Muscle layer of colon (tissue), 2 donors: Measurements from ENCODE around the gene DNAJB6.
"Not testable (repeated sequence)": the region's sequence is repeated elsewhere in the genome, so short reads cannot be mapped to it uniquely, and the experiment has no call there.

Experiments
- H3K27ac ChIP-seq: one replicate; pipeline ENCODE4 v1.7.0; 2013; ENCODE audit warnings: low read depth, mild to moderate bottlenecking, low read length, moderate library complexity
- H3K27me3 ChIP-seq, 2 donors: one replicate each; pipeline ENCODE4 v1.7.0; 2013; ENCODE audit warnings: low read length in 2 of 2, mild to moderate bottlenecking in 2 of 2; ENCODE audit not compliant: insufficient read depth in 2 of 2, control insufficient read depth in 1 of 2
- H3K36me3 ChIP-seq: one replicate; pipeline ENCODE4 v1.7.0; 2013; ENCODE audit warnings: mild to moderate bottlenecking, low read length; ENCODE audit not compliant: insufficient read depth
- H3K4me1 ChIP-seq: one replicate; pipeline ENCODE4 v1.7.0; 2013; ENCODE audit warnings: mild to moderate bottlenecking, low read length; ENCODE audit not compliant: insufficient read depth
- H3K4me3 ChIP-seq, 2 donors: one replicate each; pipeline ENCODE4 v1.7.0; 2013; ENCODE audit warnings: low read length in 2 of 2, low read depth in 1 of 2, mild to moderate bottlenecking in 1 of 2, moderate library complexity in 1 of 2
- H3K9ac ChIP-seq: one replicate; pipeline ENCODE4 v1.7.0; 2013; ENCODE audit warnings: low read length
- H3K9me3 ChIP-seq: one replicate; pipeline ENCODE4 v1.7.0; 2013; ENCODE audit warnings: mild to moderate bottlenecking, low read length
- donor health status: abdominal sarcoma.
- donor health status: Adenocarcinoma of cecum.

The DNAJB6 gene

DNA sequence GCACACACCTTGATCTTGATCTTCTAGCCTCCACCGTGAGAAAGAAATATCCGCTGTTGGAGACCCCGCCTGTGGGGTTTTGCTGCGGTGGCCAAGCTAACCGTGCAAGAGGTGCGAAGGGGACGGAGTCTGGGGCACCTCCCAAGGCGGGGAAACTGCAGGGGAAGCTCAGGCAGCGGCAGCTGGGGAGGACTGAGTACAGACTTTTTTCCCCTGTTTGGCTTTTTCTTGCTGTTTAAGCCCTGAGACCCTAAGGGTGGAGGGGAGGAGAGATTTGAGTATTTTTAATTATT lies 108.0 kb downstream of the DNAJB6 start:
- Histone ChIP-seq H3K9me3 (no peaks in the 10 kb centered on the region), H3K9ac (no peak overlapping the region), H3K36me3 (no peaks in the 10 kb centered on the region), H3K4me3 (no peak overlapping the region), H3K4me1 (no peaks in the 10 kb centered on the region), H3K27me3 (peaks cover 0 to 3% of the 10 kb centered on the region in 2 donors), H3K27ac (no peak overlapping the region)

DNA sequence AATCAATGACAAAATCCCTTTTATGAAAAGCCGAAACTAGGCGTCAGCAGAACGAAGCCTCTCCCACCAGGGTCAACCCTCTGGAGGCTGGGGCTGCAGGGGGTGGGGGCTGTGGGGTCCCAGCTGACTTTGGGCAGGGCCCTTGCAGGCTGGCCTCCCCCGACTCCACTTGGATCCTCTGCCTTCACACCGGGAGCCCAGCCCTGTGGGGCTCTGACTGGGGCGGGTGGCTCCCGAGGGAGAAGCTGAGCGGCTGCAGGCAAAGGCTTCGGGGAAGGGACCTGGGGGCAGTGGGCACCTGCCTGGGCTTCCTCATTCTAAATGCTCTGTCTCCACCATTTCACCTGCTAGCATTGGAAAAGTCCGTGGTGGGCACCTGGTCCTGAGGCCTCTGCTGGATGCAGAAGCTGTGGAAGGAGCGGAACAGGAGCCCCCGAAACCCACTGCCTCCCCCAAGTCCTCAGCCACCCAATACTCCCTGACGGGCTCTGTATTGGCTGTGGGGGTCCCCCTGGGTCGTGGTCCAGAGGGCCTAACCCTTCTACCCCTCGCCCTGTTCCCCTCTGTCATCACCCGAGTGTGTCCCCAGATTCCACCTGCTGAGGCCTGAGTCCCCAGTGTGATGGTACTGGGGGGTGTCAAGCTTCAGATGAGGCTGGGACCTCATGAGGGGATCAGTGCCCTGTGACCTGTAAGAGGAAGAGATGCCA lies 108.6 kb downstream of the DNAJB6 start:
- peaks cover 0 to 3% of the 10 kb centered on the region in 2 donors for H3K27me3 ChIP-seq

DNA sequence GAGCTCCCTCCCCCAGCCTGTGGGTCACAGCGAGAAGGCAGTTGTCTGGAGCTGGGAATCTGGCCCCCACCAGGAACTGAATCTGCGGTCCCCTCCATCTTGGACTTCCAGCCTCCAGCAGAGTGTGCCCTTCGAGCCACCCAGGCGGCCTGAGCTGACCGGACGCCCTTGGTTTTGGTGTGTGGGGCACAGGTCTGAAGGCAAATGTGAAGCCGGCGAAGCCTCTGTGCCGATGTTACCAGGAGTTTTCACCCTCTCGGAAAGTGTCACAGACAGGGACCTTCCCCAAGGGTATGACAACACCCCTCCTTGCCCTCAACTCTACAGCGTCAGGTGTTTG lies 109.1 kb downstream of the DNAJB6 start:
- Histone ChIP-seq H3K36me3 (no peaks in the 10 kb centered on the region), H3K27me3 (peaks cover 0 to 3% of the 10 kb centered on the region in 2 donors), H3K9me3 (no peaks in the 10 kb centered on the region), H3K4me1 (no peaks in the 10 kb centered on the region), H3K4me3 (no peak overlapping the region), H3K9ac (no peak overlapping the region), H3K27ac (no peak overlapping the region)

More for the DNA sequence above, 108.6 kb downstream of the DNAJB6 start:
- H3K9ac ChIP-seq, result no peak overlapping the region
- H3K36me3 ChIP-seq, result no peaks in the 10 kb centered on the region
- H3K4me3 ChIP-seq, result no peak overlapping the region
- no peaks in the 10 kb centered on the region for H3K4me1 ChIP-seq
- H3K27ac ChIP-seq, result no peak overlapping the region
- no peaks in the 10 kb centered on the region for H3K9me3 ChIP-seq

DNA sequence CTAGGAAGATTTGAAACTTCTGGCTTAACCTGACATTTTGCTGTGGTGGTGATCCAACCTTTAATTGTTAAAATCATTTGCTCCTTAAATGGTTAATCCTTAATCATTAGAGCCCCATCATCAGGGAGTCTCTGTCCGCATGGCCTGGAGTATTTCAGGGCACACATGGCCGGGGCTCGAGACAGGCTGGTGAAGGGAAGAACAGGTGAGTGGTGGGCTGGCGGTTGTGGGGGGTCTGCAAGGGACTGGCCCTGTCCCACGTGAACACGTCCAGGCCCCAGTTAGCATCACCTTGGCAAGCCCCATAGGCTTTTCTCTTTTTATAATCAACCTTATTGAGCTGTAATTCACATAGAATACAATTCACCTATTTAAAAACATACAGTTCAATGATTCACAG lies 109.5 kb downstream of the DNAJB6 start:
- Histone ChIP-seq H3K27me3 (peaks cover 0 to 3% of the 10 kb centered on the region in 2 donors), H3K4me3 (no peak overlapping the region), H3K36me3 (no peaks in the 10 kb centered on the region), H3K9me3 (no peaks in the 10 kb centered on the region), H3K27ac (no peak overlapping the region), H3K4me1 (no peaks in the 10 kb centered on the region), H3K9ac (no peak overlapping the region)

DNA sequence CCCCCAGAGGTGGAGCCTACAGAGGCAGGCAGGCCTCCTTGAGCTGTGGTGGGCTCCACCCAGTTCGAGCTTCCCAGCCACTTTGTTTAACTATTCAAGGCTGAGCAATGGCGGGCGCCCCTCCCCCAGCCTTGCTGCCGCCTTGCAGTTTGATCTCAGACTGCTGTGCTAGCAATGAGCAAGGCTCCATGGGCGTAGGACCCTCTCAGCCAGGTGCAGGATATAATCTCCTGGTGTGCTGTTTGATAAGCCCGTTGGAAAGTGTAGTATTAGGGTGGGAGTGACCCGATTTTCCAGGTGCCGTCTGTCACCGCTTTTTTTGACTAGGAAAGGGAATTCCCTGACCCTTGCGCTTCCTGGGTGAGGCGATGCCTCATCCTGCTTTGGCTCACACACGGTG lies 117.2 kb downstream of the DNAJB6 start:
- H3K27ac ChIP-seq, H3K9ac ChIP-seq, H3K4me1 ChIP-seq, H3K27me3 ChIP-seq, H3K36me3 ChIP-seq, H3K9me3 ChIP-seq, H3K4me3 ChIP-seq: not testable (repeated sequence)

DNA sequence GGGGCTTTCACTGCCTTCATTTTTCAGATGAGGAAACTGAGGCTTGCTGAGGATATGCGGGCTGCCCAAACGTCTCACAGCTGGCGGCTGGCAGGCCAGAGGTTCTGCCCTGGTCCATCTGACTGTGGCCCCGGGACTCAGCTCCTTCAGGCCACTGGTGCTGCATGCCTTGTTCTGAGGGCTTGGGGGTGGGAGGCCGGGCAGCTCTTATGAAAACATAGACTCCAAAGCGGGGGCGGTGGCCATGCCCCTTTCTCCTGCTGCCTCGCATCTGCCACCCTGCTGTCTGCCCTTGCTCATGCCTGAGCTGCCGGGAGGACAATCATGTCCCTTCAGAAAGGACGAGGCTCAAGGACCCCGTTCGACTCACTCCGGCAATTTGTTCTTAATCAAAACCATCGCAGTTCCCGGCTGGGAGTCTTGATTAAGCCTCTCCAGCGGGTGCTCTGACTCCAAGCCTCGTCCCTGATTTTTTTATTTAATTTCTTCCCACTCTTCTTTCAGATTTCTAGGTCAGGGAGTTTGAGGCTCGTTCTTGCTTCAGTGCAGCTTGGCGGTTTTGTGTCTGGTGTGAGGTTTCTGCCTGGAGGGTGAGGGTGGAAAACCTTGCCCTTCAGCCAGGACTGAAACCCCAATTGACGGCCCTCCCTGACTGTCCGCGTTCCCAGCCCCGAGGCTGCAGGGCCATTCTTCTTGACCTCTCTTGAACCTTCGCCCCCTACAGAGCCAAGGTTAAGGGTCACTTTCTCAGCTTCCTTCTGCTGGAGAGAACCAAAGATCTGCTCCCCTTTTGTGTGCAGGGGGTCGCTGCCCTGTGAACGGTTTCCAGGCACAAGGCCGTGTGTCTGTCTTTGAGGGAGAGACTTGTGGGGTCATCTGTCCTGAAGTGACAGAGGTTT lies 120.8 kb downstream of the DNAJB6 start:
- H3K9ac ChIP-seq, result no peak overlapping the region
- no peak overlapping the region for H3K4me3 ChIP-seq
- H3K36me3 ChIP-seq, result no peaks in the 10 kb centered on the region
- H3K4me1 ChIP-seq, result no peaks in the 10 kb centered on the region
- H3K9me3 ChIP-seq, result no peaks in the 10 kb centered on the region
- no peaks in the 10 kb centered on the region for H3K27me3 ChIP-seq
- no peak overlapping the region for H3K27ac ChIP-seq

DNA sequence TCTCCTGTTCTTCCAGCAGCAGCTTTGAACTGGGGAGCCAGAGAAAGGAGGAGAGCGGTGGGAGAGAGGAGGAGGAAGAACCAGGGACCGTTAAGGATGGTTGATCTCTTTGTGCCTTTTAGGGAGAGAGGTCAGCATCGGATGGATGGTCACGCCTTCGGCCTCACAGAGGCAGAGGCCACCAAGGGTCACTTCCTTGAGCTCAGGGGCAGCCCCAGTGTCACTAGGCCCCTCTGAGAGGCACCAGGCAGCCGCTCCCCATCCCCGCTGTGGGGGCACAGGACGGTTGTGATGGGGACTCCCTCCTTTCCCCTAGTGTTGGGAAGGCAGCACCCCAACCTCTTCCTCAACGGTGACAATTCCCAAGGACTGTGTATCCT lies 121.4 kb downstream of the DNAJB6 start:
- H3K9me3 ChIP-seq, result no peaks in the 10 kb centered on the region
- H3K27ac ChIP-seq, result no peak overlapping the region
- no peaks in the 10 kb centered on the region for H3K27me3 ChIP-seq
- no peaks in the 10 kb centered on the region for H3K4me1 ChIP-seq
- no peaks in the 10 kb centered on the region for H3K36me3 ChIP-seq
- H3K9ac ChIP-seq, result no peak overlapping the region
- H3K4me3 ChIP-seq, result no peak overlapping the region

DNA sequence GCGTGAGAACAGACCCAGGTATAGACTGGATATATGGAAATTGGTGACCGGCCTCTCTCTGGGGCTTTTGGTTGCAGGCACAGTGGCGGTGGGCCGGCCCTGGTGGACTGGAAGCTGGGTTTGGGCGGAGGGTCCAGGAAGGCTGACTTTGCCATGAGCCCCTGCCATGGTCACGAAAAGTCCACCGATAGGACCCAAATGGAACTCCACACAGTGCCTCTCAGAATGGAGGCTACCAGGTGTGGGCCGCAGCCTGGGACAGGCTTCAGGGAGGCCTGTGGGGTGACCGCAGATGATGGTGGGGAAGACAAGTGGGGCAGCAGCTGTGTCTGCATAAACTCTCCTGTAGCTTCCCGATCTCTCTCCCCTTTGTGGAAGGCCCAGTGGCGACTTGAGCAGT lies 123.2 kb downstream of the DNAJB6 start:
- Histone ChIP-seq H3K4me3 (no peak overlapping the region), H3K27me3 (peaks cover 0 to under 1% of the 10 kb centered on the region in 2 donors), H3K27ac (no peak overlapping the region), H3K36me3 (no peaks in the 10 kb centered on the region), H3K9ac (no peak overlapping the region), H3K4me1 (no peaks in the 10 kb centered on the region), H3K9me3 (no peaks in the 10 kb centered on the region)

DNA sequence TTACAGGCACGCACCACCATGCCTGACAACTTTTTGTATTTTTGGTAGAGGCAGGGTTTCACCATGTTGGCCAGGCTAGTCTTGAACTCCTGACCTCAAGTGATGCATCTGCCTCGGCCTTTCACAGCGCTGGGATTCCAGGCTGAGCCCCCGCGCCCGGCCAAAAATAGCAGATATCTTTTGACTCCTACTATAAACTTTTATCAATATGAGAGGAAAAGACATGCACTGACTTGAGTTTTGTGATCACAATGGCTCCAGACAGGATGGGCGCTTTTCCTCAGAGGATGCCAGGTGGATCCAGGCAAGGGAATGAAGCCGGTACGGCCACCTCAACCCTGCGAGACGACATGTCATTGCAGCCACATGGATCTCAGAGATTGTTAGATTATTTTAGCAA lies 123.9 kb downstream of the DNAJB6 start:
- Histone ChIP-seq H3K27ac (no peak overlapping the region), H3K27me3 (peaks cover 0 to 8% of the 10 kb centered on the region in 2 donors), H3K9me3 (no peaks in the 10 kb centered on the region), H3K36me3 (no peaks in the 10 kb centered on the region), H3K4me3 (no peak overlapping the region), H3K4me1 (no peaks in the 10 kb centered on the region), H3K9ac (no peak overlapping the region)

DNA sequence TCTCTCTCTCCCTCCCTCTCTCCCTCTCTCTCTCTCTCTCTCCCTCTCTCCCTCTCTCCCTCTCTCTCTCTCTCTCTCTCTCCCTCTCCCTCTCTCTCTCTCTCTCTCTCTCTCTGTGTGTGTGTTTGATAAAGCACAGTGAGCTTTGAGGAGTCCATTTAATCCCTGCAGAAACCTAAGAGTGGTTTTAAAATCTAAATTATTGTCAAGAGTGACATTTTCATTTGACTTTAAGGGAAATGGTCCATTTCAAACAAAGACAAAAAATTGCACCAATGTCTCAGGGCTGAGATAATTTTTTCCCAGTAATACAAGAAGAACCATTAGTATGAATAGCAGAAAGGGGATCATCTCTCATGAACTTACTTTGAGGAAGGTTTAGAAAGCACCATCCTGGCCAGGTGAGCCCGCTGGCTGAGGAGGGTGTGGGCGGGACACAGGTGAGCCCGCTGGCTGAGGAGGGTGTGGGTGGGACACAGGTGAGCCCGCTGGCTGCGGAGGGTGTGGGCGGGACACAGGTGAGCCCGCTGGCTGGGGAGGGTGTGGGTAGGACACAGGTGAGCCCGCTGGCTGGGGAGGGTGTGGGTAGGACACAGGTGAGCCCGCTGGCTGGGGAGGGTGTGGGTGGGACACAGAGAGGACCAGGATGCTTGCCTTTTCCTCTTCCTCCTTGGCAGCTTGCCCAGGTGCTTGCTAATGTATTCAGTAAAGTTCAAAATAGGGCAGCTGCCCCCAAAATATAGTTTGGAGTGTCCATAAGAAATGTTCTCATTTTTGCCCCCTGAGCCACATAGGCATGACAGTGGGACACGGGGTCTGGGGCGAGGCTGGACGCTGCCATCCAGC lies 125.0 kb downstream of the DNAJB6 start:
- Histone ChIP-seq H3K4me1 (no peaks in the 10 kb centered on the region), H3K36me3 (no peaks in the 10 kb centered on the region), H3K27me3 (peaks cover 7 to 11% of the 10 kb centered on the region in 2 donors), H3K4me3 (no peak overlapping the region), H3K27ac (no peak overlapping the region), H3K9me3 (no peaks in the 10 kb centered on the region), H3K9ac (no peak overlapping the region)

DNA sequence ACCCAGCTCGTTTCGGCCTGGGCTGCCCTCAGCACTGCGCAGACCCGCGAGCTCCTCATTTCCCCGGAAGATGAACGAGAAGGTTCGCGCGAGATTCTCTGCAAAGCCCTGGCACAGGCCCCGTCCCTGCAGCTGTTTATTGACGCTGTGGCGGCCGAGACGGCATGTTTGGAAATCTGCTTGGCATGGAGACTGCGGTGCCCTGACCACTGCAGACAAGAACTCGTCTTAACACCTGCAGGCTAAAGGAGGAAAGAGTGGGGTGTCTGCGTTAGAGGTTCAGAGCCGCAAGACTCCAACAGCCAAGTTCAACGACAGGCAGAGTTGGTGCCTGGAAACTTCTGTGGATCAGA lies 125.6 kb downstream of the DNAJB6 start:
- no peak overlapping the region for H3K27ac ChIP-seq
- no peaks in the 10 kb centered on the region for H3K4me1 ChIP-seq
- no peak overlapping the region for H3K9ac ChIP-seq
- H3K4me3 ChIP-seq, result no peak overlapping the region
- H3K9me3 ChIP-seq, result no peaks in the 10 kb centered on the region
- no peaks in the 10 kb centered on the region for H3K36me3 ChIP-seq
- peaks cover 8 to 14% of the 10 kb centered on the region in 2 donors for H3K27me3 ChIP-seq
